HUES6 (cell line): ENCODE data around the gene LLGL2.

Experiments
- H3K27ac ChIP-seq: 2 replicates; pipeline ENCODE4 v1.7.0; 2013; ENCODE audit warnings: low read depth, mild to moderate bottlenecking, low read length, inconsistent platforms
- H3K27me3 ChIP-seq: 2 replicates; pipeline ENCODE4 v1.6.1; 2013; ENCODE audit warnings: low read length; ENCODE audit not compliant: control insufficient read depth, insufficient read depth
- H3K36me3 ChIP-seq: 2 replicates; pipeline ENCODE4 v1.6.1; 2013; ENCODE audit warnings: low read length; ENCODE audit not compliant: control insufficient read depth, insufficient read depth
- H3K4me1 ChIP-seq: 2 replicates; pipeline ENCODE4 v1.6.1; 2013; ENCODE audit warnings: low read length; ENCODE audit not compliant: control insufficient read depth, insufficient read depth
- H3K4me3 ChIP-seq: 2 replicates; pipeline ENCODE4 v1.5.1; 2013; ENCODE audit warnings: low read depth, low read length
- H3K9ac ChIP-seq: one replicate; pipeline ENCODE4 v1.6.1; 2013; ENCODE audit warnings: mild to moderate bottlenecking, low read length
- H3K9me3 ChIP-seq: 2 replicates; pipeline ENCODE4 v1.6.1; 2013; ENCODE audit warnings: low read depth, low read length; ENCODE audit not compliant: control insufficient read depth, insufficient read depth

Gene LLGL2

DNA sequence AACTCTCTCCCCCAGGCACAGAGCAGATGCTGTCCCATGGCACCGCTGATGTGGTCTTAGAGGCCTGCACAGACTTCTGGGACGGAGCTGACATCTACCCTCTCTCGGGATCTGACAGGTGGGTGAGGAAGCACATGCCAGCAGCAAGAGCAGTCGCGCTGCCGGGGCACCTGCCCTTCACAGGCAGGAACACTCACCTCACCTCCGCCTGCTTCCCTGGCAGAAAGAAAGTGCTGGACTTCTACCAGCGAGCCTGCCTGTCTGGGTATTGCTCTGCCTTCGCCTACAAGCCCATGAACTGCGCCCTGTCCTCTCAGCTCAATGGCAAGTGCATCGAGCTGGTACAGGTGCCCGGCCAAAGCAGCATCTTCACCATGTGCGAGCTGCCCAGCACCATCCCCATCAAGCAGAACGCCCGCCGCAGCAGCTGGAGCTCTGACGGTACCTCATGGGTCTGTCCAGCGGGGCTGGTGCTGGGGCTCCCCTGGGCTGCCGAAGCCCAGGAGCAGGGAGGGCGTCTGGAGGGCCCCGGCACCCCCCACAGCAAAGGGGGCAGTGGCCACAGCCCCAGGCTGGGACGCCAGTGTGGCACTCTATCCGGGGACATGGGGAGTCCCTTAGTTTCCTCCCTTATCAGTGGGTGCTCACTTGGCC, 31.9 kb upstream of the LLGL2 start:
- Histone ChIP-seq H3K9ac (no peak overlapping the region), H3K27ac (no peak overlapping the region), H3K4me1 (no peaks in the 10 kb centered on the region), H3K27me3 (no peaks in the 10 kb centered on the region), H3K36me3 (peaks cover 64% of the 10 kb centered on the region), H3K9me3 (no peaks in the 10 kb centered on the region), H3K4me3 (no peak overlapping the region)

DNA sequence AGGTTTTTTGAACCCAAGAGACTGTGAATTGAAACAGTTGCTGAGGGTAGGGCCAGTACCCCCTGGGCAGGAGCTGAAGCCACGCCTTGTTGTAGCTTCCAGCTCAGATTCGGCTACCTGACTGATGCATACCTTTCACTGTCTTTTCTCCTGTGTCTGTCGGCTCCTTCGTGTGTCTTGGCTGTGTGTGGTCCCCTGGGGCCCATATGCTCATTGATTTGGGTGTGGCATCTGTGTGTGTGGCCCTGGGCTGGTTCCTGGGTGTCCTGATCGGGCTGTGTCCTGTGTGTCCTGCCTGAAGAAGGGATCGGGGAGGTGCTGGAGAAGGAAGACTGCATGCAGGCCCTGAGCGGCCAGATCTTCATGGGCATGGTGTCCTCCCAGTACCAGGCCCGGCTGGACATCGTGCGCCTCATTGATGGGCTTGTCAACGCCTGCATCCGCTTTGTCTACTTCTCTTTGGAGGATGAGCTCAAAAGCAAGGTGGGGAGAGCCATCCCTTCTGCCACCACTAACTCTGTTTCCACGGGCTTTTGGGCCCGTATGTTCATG, 31.1 kb upstream of the LLGL2 start:
- H3K27ac ChIP-seq = no peak overlapping the region
- peaks cover 69% of the 10 kb centered on the region for H3K36me3 ChIP-seq
- no peaks in the 10 kb centered on the region for H3K4me1 ChIP-seq

DNA sequence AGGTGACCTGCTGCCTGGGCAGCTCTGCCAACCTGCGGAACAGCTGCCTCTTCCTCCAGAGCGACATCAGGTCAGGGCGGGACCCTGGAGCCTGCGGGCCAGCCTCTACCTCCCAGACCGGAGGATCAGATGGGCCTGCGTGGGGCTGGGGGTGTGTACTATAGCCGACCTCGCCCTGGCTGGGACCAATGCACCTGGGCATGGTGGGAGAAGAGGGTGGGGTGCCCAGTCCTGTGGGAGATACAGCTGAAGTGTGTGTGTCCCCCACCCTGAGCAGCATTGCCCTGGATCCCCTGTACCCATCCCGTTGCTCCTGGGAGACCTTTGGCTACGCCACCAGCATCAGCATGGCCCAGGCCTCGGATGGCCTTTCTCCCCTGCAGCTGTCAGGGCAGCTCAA, 29.5 kb upstream of the LLGL2 start:
- Histone ChIP-seq H3K4me1 (no peaks in the 10 kb centered on the region), H3K9me3 (no peaks in the 10 kb centered on the region), H3K9ac (no peak overlapping the region), H3K27ac (no peak overlapping the region), H3K4me3 (no peak overlapping the region), H3K27me3 (no peaks in the 10 kb centered on the region), H3K36me3 (peaks cover 78% of the 10 kb centered on the region)

More for the DNA sequence above, 31.1 kb upstream of the LLGL2 start:
- H3K4me3 ChIP-seq = no peak overlapping the region
- no peaks in the 10 kb centered on the region for H3K9me3 ChIP-seq
- no peaks in the 10 kb centered on the region for H3K27me3 ChIP-seq
- no peak overlapping the region for H3K9ac ChIP-seq

DNA sequence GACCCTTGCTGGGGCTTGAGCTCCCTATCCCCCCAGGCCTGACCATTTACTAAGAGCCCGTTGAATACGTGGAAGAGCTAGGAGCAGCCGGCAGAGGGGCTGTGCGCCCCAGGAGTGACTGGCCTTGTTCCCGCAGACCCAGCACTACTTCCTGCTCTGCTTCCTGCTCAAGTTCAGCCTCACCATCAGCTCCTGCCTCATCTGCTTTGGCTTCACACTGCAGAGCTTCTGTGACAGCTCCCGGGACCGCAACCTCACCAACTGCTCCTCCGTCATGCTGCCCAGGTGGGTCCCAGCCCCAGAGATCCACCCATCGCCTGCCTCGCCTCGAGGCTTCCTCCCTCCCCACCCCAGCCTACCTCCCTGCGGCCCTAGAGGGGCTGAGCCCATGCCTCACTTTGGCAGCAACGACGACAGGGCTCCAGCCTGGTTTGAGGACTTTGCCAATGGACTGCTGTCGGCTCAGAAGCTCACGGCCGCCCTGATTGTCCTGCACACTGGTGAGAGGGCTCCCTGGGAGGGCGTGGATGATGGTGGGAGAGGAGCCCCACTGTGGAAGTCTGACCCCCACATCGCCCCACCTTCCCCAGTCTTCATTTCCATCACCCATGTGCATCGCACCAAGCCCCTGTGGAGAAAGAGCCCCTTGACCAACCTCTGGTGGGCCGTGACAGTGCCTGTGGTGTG, 27.3 kb upstream of the LLGL2 start:
- Histone ChIP-seq H3K27me3 (no peaks in the 10 kb centered on the region), H3K9me3 (no peaks in the 10 kb centered on the region), H3K4me1 (no peaks in the 10 kb centered on the region), H3K4me3 (no peak overlapping the region), H3K9ac (no peak overlapping the region), H3K27ac (no peak overlapping the region), H3K36me3 (peaks cover 72% of the 10 kb centered on the region)

DNA sequence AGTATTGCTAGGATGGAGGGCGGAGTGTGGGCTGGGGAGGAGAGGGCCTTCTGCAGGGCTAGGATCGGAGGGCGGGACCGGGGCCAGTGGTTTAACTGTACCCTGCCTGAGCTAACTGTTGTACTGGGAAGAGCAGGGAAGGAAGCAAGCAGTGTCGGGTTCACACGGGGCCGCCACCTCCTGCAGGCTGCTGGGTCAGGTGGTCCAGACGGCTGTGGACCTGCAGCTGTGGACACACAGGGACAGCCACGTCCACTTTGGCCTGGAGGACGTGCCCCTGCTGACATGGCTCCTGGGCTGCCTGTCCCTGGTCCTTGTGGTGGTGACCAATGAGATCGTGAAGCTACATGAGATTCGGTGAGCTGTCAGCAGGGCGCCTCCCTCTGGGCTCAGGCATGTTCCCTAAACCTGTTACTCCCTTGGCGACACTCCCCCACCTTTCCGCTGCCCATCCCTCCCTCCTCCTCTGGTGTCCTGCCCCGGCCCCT, 26.7 kb upstream of the LLGL2 start:
- peaks cover 70% of the 10 kb centered on the region for H3K36me3 ChIP-seq
- H3K9me3 ChIP-seq = no peaks in the 10 kb centered on the region
- H3K27me3 ChIP-seq = no peaks in the 10 kb centered on the region
- H3K4me3 ChIP-seq = no peak overlapping the region
- no peak overlapping the region for H3K9ac ChIP-seq
- no peak overlapping the region for H3K27ac ChIP-seq
- no peaks in the 10 kb centered on the region for H3K4me1 ChIP-seq

DNA sequence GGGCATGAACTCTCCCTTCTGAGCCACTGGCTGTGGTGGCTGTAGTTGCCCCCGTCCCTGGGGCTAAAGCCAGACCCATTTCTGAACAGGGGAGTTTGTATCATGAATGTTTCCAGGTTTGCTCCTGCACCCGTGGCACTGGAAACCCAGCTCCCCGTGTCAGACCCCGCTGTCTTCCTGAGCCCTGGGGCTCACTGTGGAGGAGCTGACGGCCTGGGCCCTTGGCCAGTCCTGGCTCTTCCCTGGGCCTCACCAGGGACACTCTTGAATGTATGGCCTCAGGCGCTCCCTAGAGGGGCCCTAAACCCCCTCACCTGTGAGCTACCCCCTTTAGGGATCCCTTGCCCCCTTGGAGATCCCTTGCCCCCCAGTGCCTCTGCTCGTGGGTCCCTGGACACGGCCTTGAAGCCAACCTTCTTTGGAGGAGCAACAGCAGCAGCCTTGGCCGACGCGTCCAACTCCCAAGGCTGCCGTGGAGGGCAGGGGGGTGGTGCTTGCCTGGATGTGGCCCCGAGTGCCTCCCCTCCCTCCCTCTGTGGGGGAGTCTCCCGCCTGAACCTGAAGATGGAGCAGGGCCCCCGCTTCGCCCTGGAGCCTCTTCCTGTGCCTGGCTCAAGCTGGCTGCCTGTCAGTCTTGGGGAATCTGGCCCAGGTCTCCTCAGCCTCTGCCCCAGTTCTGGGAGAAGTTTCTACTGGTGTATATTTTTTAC, 26.0 kb upstream of the LLGL2 start:
- no peak overlapping the region for H3K27ac ChIP-seq
- no peaks in the 10 kb centered on the region for H3K4me1 ChIP-seq
- no peaks in the 10 kb centered on the region for H3K27me3 ChIP-seq
- peaks cover 65% of the 10 kb centered on the region for H3K36me3 ChIP-seq
- no peaks in the 10 kb centered on the region for H3K9me3 ChIP-seq
- no peak overlapping the region for H3K4me3 ChIP-seq
- no peak overlapping the region for H3K9ac ChIP-seq

DNA sequence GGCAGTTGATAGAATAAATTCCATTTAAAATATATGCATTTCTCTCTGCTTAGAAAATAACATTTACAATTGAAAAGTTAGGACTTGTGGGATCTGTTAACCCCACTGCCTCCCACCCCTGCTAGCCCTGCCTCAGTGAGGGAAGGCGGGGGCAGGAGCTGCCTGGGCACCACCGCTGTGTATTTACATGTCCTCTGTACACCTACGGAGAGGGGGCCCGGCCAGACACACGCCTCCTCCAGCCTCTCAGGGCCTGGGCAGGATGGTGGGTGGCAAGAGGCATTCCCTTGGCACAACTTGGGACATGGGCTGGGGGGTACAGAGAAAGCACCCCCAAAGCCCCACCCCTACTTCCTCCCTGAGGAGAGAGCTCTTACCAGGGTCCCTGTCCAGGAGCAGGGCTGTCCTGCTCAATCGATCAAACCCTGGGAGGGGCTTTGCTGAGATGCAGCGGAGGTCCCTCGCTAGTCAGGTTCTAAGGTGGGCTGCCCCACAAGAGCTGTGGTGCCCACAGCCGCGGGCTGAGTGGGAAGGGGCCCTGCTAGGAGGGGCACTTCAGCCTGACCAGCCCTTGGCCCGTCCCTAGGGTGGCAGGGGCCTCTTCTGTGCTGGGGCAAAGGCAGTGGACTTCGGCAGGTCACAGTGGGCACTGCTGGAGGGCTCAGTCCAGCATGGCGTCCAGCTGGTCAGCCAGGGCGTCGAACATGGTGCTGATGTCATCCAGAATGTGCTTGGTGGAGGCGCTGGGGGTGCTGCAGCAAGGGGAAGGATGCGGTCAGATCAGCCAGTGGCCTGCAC, 24.9 kb upstream of the LLGL2 start:
- Histone ChIP-seq H3K36me3 (peaks cover 62% of the 10 kb centered on the region), H3K9me3 (no peaks in the 10 kb centered on the region), H3K4me3 (no peak overlapping the region), H3K9ac (no peak overlapping the region), H3K27ac (no peak overlapping the region), H3K27me3 (no peaks in the 10 kb centered on the region), H3K4me1 (no peaks in the 10 kb centered on the region)

DNA sequence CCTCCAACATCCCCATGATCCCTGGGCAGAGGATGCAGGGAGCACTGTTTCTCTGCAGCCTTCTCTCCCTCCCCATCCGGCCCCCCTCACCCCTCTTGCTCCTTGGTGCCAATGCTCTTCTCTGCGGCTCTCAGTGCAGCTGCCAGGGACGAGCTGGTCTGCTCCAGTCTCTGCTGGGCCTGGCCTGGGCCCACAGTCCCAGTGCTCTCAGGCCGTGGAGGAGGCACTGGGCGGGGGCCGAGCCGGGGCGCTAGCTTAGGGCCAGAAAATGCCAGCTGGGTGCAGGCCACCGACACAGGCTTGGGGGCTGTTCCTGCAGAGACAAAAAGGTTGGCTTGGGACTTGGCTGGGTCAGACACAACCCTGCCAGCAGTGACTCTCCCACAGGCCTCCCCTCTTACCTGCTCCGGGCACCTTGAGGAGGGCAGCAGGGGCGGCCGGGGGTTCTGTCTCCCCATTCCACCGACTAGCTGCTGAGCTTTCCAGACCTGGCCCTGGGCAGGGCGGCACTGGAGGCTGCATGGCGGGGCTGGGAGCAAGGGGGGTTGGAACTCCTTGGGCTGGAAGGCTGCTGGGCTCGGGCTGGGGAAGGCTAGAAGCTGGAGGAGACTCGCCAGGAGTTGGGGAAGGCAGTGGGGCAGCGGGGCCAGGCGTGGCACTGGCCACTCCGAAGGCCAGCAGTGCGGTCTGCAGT, 24.0 kb upstream of the LLGL2 start:
- Histone ChIP-seq H3K27me3 (no peaks in the 10 kb centered on the region), H3K4me3 (no peak overlapping the region), H3K9me3 (no peaks in the 10 kb centered on the region), H3K4me1 (no peaks in the 10 kb centered on the region), H3K36me3 (peaks cover 62% of the 10 kb centered on the region), H3K27ac (no peak overlapping the region), H3K9ac (no peak overlapping the region)

DNA sequence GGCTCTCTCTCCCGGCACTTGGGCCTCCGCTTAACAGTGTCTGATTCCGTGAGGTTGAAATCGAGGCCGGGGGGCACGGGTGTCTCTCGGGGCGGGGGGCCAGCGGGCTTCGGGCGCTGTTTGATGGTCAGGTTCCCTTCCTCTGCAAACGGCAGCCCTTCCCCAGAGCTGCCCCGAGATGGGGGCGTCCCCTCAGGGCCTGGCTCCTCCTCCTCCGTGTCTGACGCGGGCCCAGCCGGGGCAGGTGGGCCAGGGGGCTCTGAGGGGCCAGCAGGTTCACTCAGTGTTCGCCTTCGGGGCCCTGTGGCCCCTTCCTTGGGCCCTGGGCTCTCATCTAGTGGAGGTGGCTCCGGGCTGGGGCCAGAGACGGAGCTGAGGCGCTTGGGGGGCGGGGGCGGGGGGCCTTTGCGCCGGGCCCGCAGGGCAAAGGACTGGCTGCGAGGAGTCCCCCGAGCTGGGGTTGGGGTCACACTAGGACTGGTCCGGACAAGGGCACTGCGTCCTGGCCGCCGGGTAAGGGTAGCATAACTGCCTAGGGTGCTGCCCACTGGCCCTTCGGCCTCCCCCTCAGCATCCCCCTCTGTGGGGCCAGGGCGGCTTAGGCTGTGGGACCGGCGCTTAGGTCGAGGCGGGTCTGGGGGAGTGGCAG, 23.3 kb upstream of the LLGL2 start:
- no peaks in the 10 kb centered on the region for H3K27me3 ChIP-seq
- H3K9ac ChIP-seq = no peak overlapping the region
- H3K27ac ChIP-seq = no peak overlapping the region
- no peaks in the 10 kb centered on the region for H3K4me1 ChIP-seq
- H3K4me3 ChIP-seq = no peak overlapping the region
- no peaks in the 10 kb centered on the region for H3K9me3 ChIP-seq
- peaks cover 63% of the 10 kb centered on the region for H3K36me3 ChIP-seq
